Small intestine (tissue), 7 donors: ENCODE data around the gene GYPB. TPM values are rescaled to one million over a fixed set of nuclear protein-coding genes. Genes with fewer than 3 reads are reported as not detected.
"Not testable (repeated sequence)": the region's sequence is repeated elsewhere in the genome, so short reads cannot be mapped to it uniquely, and the experiment has no call there.

Experiments used
- DNase-seq, 2 donors: peaks; one replicate each; pipeline versions ENCODE4 v3.0.0 to v3.0.0-alpha.2; 2013
- FAIRE-seq: peaks from 2 replicates; lab custom pipeline; 2012; peaks lifted over from hg19 to GRCh38; lab: Jason Lieb, UNC
- H3K27ac ChIP-seq, 3 donors: one replicate each; pipeline ENCODE4 v1.5.1; 2013; ENCODE audit warnings: low read length in 2 of 3, mild to moderate bottlenecking in 2 of 3, control low read depth in 1 of 3, inconsistent platforms in 1 of 3, low read depth in 1 of 3, moderate library complexity in 1 of 3
- H3K27me3 ChIP-seq, 3 donors: one replicate each; pipeline ENCODE4 v1.6.1; 2013; ENCODE audit warnings: low read length in 3 of 3, inconsistent platforms in 1 of 3; ENCODE audit not compliant: control insufficient read depth in 3 of 3, insufficient read depth in 3 of 3
- H3K36me3 ChIP-seq, 3 donors: one replicate each; pipeline ENCODE4 v1.6.1; 2013; ENCODE audit warnings: low read length in 3 of 3, inconsistent platforms in 1 of 3, low read depth in 1 of 3, mild to moderate bottlenecking in 1 of 3, moderate library complexity in 1 of 3; ENCODE audit not compliant: control insufficient read depth in 3 of 3, insufficient read depth in 2 of 3
- H3K4me1 ChIP-seq, 3 donors: one replicate each; pipeline ENCODE4 v1.6.1; 2013; ENCODE audit warnings: low read length in 2 of 3, inconsistent platforms in 1 of 3, low read depth in 1 of 3, mild to moderate bottlenecking in 1 of 3, moderate library complexity in 1 of 3; ENCODE audit not compliant: control insufficient read depth in 3 of 3, insufficient read depth in 2 of 3
- H3K4me3 ChIP-seq, 3 donors: one replicate each; pipeline ENCODE4 v1.5.1; 2013; ENCODE audit warnings: low read length in 3 of 3, control low read depth in 1 of 3, inconsistent platforms in 1 of 3, low read depth in 1 of 3, mild to moderate bottlenecking in 1 of 3, moderate library complexity in 1 of 3
- H3K9me3 ChIP-seq, 2 donors: one replicate each; pipeline ENCODE4 v1.6.1; 2013; ENCODE audit warnings: low read depth in 1 of 2, low read length in 1 of 2; ENCODE audit not compliant: control insufficient read depth in 2 of 2, insufficient read depth in 1 of 2
- WGBS, 3 donors: extraction: QIAGEN DNeasy Blood & Tissue Kit; methylation state at CpG; one replicate each; pipeline ENCODE4 v1.1.7; 2013; 5-methylcytosine and 5-hydroxymethylcytosine counted together
- polyA plus RNA-seq, 4 donors: library from polyadenylated mRNA; stranded (reverse) in 3 of 4; unstranded in 1 of 4; fragments of 200-250 nt in 3 of 4; fragments of 120-200 nt in 1 of 4; gene quantifications; one replicate each; pipeline versions ENCODE4 v1.2.1 to v1.2.3, GENCODE V29; 2013
- donor health status: healthy with polysubstance abuse.
- donor health status: control.
- donor health status: control.
- donor health status: Bipolar disorder and iron deficiency.
- donor health status: healthy.

Gene GYPB
- polyA plus RNA-seq, 4 donors, result 0.68 TPM; not detected in 3

- H3K9me3 ChIP-seq, H3K27ac ChIP-seq, H3K4me3 ChIP-seq, H3K36me3 ChIP-seq, H3K27me3 ChIP-seq, H3K4me1 ChIP-seq, FAIRE-seq, DNase-seq: not testable (repeated sequence)
These were observed 13.6 kb downstream of the GYPB start for GRCh38 chr4:144005558-144005953.

GRCh38 chr4:144004868-144005557 lies 14.2 kb downstream of the GYPB start:
- not testable (repeated sequence) for H3K4me1 ChIP-seq, FAIRE-seq, DNase-seq, H3K27ac ChIP-seq, H3K27me3 ChIP-seq, H3K9me3 ChIP-seq, H3K36me3 ChIP-seq, H3K4me3 ChIP-seq
- WGBS, 3 donors, result 61 to 76% (median 69%) methylated on average over 4 of the region's 4 CpGs

DNA sequence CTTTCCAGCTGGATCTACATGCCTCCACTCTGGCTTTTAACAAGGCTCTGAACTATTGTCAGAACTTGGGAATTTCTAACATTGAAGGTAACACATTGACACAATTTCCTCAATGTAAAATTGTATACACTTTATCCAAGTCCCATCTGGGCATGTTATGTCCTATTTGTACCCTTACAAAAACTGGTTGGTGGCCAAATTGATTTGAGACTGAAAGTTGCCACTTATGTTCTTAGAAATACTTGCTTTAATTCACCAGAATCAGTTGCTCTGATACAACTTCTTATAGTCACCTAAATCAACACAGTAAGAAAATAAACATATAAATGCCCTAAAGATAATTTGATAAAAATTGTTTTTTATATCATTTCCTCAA lies 15.3 kb downstream of the GYPB start:
- H3K4me3 ChIP-seq, H3K27ac ChIP-seq, H3K36me3 ChIP-seq, H3K27me3 ChIP-seq, H3K4me1 ChIP-seq, DNase-seq, H3K9me3 ChIP-seq, FAIRE-seq: not testable (repeated sequence)

GRCh38 chr4:144003205-144003889 lies 15.8 kb downstream of the GYPB start:
- WGBS, 3 donors, result 29 to 55% (median 53%) methylated on average over 2 of the region's 2 CpGs
- H3K4me1 ChIP-seq, H3K36me3 ChIP-seq, H3K4me3 ChIP-seq, H3K27me3 ChIP-seq, FAIRE-seq, H3K27ac ChIP-seq, H3K9me3 ChIP-seq, DNase-seq: not testable (repeated sequence)

DNA sequence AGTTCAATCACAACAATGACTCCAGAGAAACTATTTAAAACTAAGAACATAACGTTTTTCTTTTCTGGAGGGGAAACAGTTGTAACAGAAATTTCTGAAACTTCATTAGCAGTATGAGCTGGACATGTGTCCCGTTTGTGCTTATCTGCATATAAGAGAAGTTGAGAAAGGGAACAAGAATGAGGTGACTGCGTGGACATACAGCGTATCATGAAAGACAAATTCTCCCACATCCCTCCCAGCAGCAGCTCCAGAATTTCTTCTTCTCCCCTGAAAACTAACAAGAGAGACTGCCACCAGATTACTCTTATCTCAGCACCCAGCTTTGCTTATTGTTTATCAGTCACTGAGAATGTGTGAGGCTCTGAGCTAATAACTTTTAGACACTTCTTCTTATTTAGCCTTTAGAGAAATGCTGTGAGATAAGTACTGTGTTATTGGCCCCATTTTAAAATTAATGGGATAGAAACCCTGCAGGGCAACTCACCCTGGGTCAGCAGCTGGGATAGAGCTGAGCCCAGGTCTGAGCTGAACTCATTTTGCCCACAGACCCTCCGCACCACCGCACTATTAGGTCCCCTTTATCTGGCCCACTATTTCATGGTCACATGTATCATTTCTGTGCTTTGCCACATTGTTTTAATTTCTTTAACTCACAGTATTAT lies 18.7 kb downstream of the GYPB start:
- H3K9me3 ChIP-seq, H3K27ac ChIP-seq, H3K36me3 ChIP-seq, FAIRE-seq, H3K4me1 ChIP-seq, H3K27me3 ChIP-seq, DNase-seq, H3K4me3 ChIP-seq: not testable (repeated sequence)
- 60 to 73% (median 62%) methylated on average over 6 of the region's 6 CpGs for whole genome bisulfite sequencing, 3 donors

GRCh38 chr4:143996193-143996592 lies 23.0 kb downstream of the GYPB start:
- H3K9me3 ChIP-seq, H3K4me1 ChIP-seq, FAIRE-seq, H3K4me3 ChIP-seq, H3K36me3 ChIP-seq, DNase-seq, H3K27me3 ChIP-seq, H3K27ac ChIP-seq: not testable (repeated sequence)
- WGBS, 3 donors, result 64 to 79% (median 77%) methylated on average over 4 of the region's 4 CpGs

DNA sequence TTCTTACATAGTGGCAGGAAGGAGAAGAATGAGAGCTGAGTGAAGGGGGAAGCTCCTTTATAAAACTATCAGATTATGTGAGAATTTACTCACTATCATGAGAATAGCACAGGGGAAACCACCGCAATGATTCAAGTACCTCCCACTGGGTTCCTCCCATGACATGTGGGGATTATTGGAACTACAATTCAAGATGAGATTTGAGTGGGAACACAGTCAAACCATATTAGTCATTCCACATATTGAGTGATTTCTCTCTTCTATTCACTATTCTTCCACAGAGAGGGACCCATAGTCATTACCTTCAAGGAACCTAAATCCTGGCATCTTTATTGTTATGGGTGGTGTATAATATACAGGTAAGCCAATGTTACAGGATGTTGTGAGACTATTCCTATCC lies 27.4 kb downstream of the GYPB start:
- H3K36me3 ChIP-seq, DNase-seq, H3K4me3 ChIP-seq, H3K9me3 ChIP-seq, FAIRE-seq, H3K4me1 ChIP-seq, H3K27ac ChIP-seq, H3K27me3 ChIP-seq: not testable (repeated sequence)
- WGBS, 3 donors, result no CpG with 5 or more reads among the region's 1 CpG

DNA sequence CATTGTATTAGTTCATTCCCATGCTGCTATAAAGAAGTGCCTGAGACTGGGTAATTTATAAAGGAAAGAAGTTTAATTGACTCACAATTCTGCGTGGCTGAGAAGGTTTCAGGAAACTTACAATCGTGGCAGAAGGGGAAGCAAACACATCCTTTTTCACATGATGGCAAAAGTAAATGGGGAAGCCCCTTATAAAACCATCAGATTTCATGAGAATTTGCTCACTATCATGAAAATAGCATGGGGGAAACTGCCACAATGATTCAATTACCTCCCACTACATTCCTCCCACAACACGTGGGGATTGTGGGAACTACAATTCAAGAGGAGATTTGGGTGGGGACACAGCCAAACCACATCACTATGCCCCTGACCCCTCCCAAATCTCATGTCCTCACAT lies 28.5 kb downstream of the GYPB start:
- not testable (repeated sequence) for FAIRE-seq, H3K4me3 ChIP-seq
- 55 to 64% (median 61%) methylated on average over 2 to 3 of the region's 3 CpGs for WGBS, 3 donors

More for the DNA sequence above, 28.5 kb downstream of the GYPB start:
- H3K4me1 ChIP-seq, H3K27ac ChIP-seq, DNase-seq, H3K27me3 ChIP-seq, H3K36me3 ChIP-seq, H3K9me3 ChIP-seq: not testable (repeated sequence)
